HepG2 (cell line): Measurements from ENCODE around the gene SSTR5. TPM values are rescaled to one million over a fixed set of nuclear protein-coding genes. Genes with fewer than 3 reads are reported as not detected.

Source experiments
- DPF2 ChIP-seq: sonication (generic); formaldehyde crosslinking; IDR thresholded peaks from 2 replicates; pipeline ENCODE4 v1.4.0; 2020; ENCODE audit warnings: mild to moderate bottlenecking, low read depth, missing genetic modification reagents, borderline replicate concordance
- HDAC2 ChIP-seq: sonication (generic); formaldehyde crosslinking; IDR thresholded peaks from 2 replicates; pipeline ENCODE4 v1.4.0; 2020; ENCODE audit warnings: missing genetic modification reagents
- KMT2B ChIP-seq: IDR thresholded peaks from 2 replicates; pipeline ENCODE4 v1.6.1; 2016; ENCODE audit warnings: missing genetic modification reagents, missing compliant biosample characterization
- MNT ChIP-seq: fragments of 450-650 bp; IDR thresholded peaks from 2 replicates; pipeline ENCODE4 v1.6.1; 2016
- MTA3 ChIP-seq: sonication (generic); formaldehyde crosslinking; IDR thresholded peaks from 2 replicates; pipeline ENCODE4 v1.4.0; 2020; ENCODE audit warnings: missing genetic modification reagents
- NKX3-1 ChIP-seq: sonication (generic); formaldehyde crosslinking; IDR thresholded peaks from 2 replicates; pipeline ENCODE4 v1.5.0; 2020; ENCODE audit warnings: missing genetic modification reagents
- RBFOX2 ChIP-seq: fragments of 200-400 bp; formaldehyde crosslinking; IDR thresholded peaks from 2 replicates; pipeline ENCODE4 v1.6.1; 2017; ENCODE audit warnings: low read depth, mild to moderate bottlenecking, low read length
- RXRB ChIP-seq: IDR thresholded peaks from 2 replicates; pipeline ENCODE4 v1.6.1; 2016; ENCODE audit warnings: borderline replicate concordance, missing genetic modification reagents, missing compliant biosample characterization
- SMARCC2 ChIP-seq: fragments of 450-650 bp; IDR thresholded peaks from 2 replicates; pipeline ENCODE4 v1.6.1; 2017; ENCODE audit warnings: antibody characterized with exemption, mild to moderate bottlenecking
- SOX5 ChIP-seq: IDR thresholded peaks from 2 replicates; pipeline ENCODE4 v1.6.1; 2016; ENCODE audit warnings: borderline replicate concordance
- STAG1 ChIP-seq: sonication (generic); formaldehyde crosslinking; IDR thresholded peaks from 2 replicates; pipeline ENCODE4 v1.4.0; 2020; ENCODE audit warnings: missing genetic modification reagents
- TFAP4 ChIP-seq: sonication (generic); IDR thresholded peaks from 2 replicates; pipeline ENCODE4 v1.6.1; 2016; ENCODE audit warnings: low read depth, borderline replicate concordance
- ZC3H13 ChIP-seq: sonication (generic); formaldehyde crosslinking; IDR thresholded peaks from 2 replicates; pipeline ENCODE4 v1.8.1; 2023; ENCODE audit warnings: mild to moderate bottlenecking, missing genetic modification reagents, moderate library complexity
- ZKSCAN8 ChIP-seq: IDR thresholded peaks from 2 replicates; pipeline ENCODE4 v1.6.1; 2016; ENCODE audit warnings: borderline replicate concordance, missing genetic modification reagents, missing compliant biosample characterization
- ZNF407 ChIP-seq: sonication (generic); formaldehyde crosslinking; IDR thresholded peaks from one replicate; pipeline ENCODE4 v1.5.1; 2020; ENCODE audit warnings: mild to moderate bottlenecking, missing genetic modification reagents; ENCODE audit errors: not compliant biosample characterization
- ZNF772 ChIP-seq: sonication (generic); formaldehyde crosslinking; IDR thresholded peaks from 2 replicates; pipeline ENCODE4 v1.5.0; 2020; ENCODE audit warnings: mild to moderate bottlenecking, missing genetic modification reagents
- ZNF792 ChIP-seq: IDR thresholded peaks from 2 replicates; pipeline ENCODE4 v1.6.1; 2016
- ZNF800 ChIP-seq: sonication (generic); formaldehyde crosslinking; IDR thresholded peaks from 2 replicates; pipeline ENCODE4 v1.4.0; 2020; ENCODE audit warnings: missing genetic modification reagents
- ZNF879 ChIP-seq: sonication (generic); formaldehyde crosslinking; IDR thresholded peaks from 2 replicates; pipeline ENCODE4 v1.8.1; 2023; ENCODE audit warnings: missing genetic modification reagents
- ZSCAN9 ChIP-seq: IDR thresholded peaks from 2 replicates; pipeline ENCODE4 v1.6.1; 2016; ENCODE audit warnings: borderline replicate concordance
- polyA plus RNA-seq, 8 experiments: library from polyadenylated mRNA; depleted of rRNA in 3 of 8; stranded (reverse) in 7 of 8; unstranded in 1 of 8; fragments of >200 nt; fragmentation: Illumina TruSeq in 4 of 8; extraction: Trizol in 4 of 8; gene quantifications; 2 replicates each; pipeline versions ENCODE4 v1.2.1 to v1.2.3, GENCODE V29; 2011 to 2016; ENCODE audit warnings: low read depth in 4 of 8, missing spikeins in 1 of 8, mixed read lengths in 1 of 8; ENCODE audit not compliant: insufficient read depth in 1 of 8
- total RNA-seq, 5 experiments: library from RNA; depleted of rRNA; stranded (reverse); fragments of >200 nt; fragmentation: Illumina TruSeq; extraction: Trizol; gene quantifications; 2 replicates each; pipeline ENCODE4 v1.2.3, GENCODE V29; 2016; ENCODE audit warnings: low read depth in 1 of 5

SSTR5 gene
- total and polyA plus RNA-seq, 2 of the 13 experiments (the other 11 are each of a cell fraction or from before 2014, with no cell fraction given) = 0.20 to 0.49 TPM

- TF ChIP-seq RBFOX2 (peak; percentile 56), ZNF772 (CRISPR knock-in tag) (peak; percentile 88), DPF2 (CRISPR knock-in tag) (peak; percentile 80; the same call in 1 of the 2 replicates), NKX3-1 (CRISPR knock-in tag) (peak; percentile 85), SMARCC2 (no peak), KMT2B (CRISPR knock-in tag) (0 out of 2 replicates have a peak, but pooled peaks have one; percentile 46), TFAP4 (peak; percentile 75; the same call in 1 of the 2 replicates), STAG1 (CRISPR knock-in tag) (no peak), ZSCAN9 (CRISPR knock-in tag) (peak; percentile 98), ZNF792 (CRISPR knock-in tag) (peak; percentile 77; the same call in 1 of the 2 replicates), ZNF800 (CRISPR knock-in tag) (peak; percentile 72; the same call in 1 of the 2 replicates), ZKSCAN8 (peak; percentile 95), RXRB (CRISPR knock-in tag) (peak; percentile 91), MTA3 (CRISPR knock-in tag) (no peak), ZNF407 (CRISPR knock-in tag) (no peak), SOX5 (CRISPR knock-in tag) (peak; percentile 90; the same call in 1 of the 2 replicates), HDAC2 (peak; percentile 91), MNT (peak; percentile 43), ZC3H13 (CRISPR knock-in tag) (peak; percentile 73), ZNF879 (CRISPR knock-in tag) (peak; percentile 94)
These were observed 6.1 kb downstream of the SSTR5 start (continued) for GRCh38 chr16:1078579-1079021.
